Raji (cell line): ENCODE data around the gene CENPN.

ENCODE experiments used
- POLR2A ChIP-seq: IDR thresholded peaks from 2 replicates; pipeline ENCODE4 v1.6.1; 2011; ENCODE audit warnings: low read depth, low read length, control low read depth; ENCODE audit not compliant: insufficient read depth

CENPN gene

DNA sequence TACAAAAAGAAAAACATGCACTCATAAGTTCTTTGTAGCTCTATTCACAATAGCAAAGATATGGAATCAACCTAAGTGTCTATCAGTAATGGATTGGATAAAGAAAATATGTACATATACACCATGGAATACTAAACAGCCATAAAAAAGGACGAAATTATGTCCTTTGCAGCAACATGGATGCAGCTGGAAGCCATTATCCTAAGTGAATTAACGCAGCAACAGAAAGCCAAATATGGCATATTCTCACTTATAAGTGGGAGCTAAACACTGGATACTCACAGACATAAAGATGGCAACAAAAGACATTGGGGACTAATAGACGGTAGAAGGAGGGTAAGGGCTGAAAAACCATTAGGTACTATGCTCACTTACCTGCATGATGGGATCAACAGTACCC is 6.1 kb upstream of the CENPN start:
- no peak for TF ChIP-seq POLR2A

DNA sequence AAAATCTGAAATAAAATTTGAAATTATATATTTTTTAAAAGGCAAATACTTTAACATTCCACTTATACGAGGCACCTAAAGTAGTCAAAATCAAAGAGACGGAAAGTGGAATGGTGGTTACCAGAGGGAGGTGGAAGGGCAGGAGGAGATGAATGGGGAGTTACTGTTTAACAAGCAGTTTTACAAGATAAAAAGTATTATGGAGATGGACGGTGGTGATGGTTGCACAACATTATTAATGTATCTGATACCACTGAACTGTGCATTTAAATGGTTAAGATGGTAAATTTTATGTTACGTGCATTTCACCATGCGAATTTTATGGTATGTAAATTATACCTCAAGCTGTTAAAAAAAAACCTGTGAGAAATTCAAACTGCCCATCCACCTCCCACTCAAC is 5.7 kb upstream of the CENPN start:
- TF ChIP-seq POLR2A, result no peak

DNA sequence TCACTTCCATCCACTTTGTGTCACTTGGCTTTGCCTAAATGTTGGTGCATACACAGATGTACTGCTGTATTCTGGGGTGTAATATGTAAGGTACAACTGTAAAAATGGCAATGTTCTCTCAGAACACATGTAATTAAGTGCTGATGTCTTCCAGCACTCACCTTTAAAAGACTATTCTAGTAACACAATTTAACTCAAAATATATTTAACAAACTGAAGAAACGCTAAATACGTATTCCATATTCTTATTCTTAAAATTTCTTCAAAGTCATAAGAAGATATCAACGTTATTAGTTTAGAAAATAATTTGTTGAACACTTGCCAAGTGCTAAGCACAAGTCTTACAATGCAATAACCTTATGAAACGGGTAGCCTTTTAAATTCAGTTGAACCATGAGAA is 4.0 kb upstream of the CENPN start:
- no peak for TF ChIP-seq POLR2A

DNA sequence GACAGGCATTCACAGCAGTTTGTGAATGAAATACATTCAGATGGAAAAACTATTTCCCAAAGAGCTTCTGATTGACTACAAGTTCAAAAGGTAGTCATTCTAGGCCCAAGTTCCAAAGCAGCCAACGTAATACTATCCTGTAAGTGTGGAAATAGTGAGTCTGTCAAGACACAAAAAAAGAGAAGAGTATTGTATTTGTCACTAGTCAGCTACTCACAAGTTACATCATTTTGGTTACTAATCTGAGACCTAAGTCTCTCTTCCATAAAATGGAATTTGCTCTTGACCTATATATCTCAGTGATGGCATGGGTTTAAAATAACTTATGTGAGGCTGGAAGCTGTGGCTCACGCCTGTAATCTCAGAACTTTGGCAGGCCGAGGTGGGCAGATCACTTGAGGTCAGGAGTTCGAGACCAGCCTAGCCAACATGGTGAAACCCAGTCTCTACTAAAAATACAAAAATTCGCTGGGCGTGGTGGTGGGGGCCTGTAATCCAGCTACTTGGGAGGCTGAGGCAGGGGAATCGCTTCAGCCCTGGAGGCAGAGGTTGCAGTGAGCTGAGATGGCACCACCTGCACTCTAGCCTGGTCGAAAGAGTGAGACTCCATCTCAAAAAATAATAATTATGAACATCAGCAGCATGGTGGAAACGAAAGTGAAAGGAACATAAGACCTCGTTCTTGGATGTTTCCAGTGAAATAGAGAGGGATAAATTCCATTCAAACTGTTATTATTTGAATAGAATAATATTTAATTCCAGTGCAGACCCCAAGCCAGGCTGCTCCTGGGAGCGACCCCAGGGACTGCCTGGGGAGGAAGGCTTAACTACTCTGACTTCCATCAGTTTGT is 3.2 kb upstream of the CENPN start:
- no peak for TF ChIP-seq POLR2A

DNA sequence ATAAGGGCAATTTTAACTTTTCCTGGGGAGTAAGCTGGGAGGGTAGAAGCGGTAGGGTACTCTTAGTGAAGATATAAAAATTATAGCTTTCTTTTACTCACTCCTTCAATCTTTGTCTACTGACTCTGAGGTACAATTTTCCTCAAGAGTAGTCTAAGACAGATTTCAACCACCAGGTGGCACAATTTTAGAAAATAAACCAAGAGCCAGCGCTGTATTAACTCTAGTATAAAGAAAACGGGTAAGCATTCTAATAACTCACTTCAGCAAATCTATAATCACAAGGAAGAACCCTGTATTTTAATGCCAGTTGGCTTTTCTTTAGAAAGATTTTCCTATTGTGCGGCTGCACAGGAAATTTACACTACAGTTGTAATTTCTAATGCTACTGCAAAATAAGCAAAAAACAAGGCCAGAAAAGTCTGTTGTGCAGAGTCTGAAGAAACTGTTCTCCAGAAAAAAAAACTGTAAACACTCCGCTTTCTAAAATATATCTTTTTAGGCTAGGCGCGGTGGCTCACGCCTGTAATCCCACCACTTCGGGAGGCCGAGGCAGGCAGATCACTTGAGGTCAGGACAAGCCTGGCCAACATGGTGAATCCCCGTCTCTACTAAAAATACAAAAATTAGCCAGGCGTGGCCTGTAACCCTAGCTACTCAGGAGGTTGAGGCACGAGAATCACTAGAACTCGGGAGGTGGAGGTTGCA is 2.2 kb upstream of the CENPN start:
- TF ChIP-seq POLR2A, result no peak

DNA sequence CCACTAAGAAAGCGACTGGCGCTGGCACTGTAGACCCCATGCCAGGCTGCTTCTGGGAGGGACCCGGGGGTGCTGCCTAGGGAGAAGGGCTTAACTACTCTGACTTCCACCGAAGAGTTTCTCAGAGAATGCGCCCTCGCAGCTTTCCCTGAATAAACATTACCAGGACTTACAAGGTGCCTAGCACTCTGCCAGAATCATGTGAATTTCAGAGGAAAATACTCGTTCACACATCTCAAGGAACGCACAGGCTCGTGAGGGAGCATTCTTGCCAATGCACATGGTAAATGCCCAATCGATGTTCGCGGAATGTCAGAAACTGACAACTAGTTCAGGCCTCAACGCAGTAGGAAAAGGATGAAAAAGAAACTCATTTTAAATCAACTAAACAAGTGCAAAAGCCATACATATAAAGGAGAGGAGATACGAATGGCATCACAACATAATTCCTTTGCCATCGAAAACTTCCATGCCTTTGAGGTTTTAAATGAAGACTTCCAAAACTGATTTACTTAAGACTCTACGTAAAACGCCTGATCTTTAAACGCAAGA is 1.3 kb upstream of the CENPN start:
- TF ChIP-seq POLR2A, result no peak

DNA sequence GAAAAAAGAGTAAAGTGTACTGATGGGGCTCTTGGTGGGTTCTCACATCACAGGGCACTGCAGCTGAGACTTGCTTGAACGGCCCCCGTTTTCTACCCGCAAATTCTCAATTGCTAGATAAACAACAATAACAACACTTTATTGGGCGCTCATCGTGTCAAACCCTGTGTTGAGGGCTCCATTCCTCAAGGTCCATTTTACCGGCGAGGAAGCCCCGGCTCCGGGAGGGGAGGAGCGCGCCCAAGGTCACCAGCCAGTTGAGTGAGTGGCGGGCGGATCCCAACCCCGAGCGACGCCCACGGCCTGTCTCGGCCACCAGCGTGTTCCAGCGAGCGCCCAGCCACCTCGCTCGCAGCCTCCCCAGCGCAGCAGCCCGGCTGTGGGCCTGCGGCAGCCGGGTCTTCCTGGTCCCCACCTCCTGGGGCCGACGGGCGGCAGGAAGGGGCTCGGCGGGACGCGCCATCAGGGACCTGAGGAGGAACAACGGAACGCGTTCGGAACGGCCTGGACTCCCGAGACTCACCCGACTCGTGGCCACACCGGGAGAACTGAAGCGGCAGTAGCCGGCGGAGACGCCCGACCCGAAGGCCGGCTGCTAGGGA is 702 bp upstream of the CENPN start:
- no peak for TF ChIP-seq POLR2A

DNA sequence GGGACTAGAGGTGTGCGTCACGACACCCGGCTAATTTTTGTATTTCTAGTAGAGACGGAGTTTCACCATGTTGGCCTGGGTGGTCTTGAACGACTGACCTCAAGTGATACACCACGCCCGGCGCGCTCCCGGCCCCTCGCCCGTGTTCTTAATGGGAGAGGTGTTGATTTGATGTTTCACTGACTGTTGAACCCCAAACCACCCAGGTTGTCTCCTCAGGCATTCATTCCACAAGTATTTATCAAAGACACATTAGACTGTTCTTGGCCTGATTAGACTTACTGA is 1.4 kb downstream of the CENPN start:
- TF ChIP-seq POLR2A, result no peak

DNA sequence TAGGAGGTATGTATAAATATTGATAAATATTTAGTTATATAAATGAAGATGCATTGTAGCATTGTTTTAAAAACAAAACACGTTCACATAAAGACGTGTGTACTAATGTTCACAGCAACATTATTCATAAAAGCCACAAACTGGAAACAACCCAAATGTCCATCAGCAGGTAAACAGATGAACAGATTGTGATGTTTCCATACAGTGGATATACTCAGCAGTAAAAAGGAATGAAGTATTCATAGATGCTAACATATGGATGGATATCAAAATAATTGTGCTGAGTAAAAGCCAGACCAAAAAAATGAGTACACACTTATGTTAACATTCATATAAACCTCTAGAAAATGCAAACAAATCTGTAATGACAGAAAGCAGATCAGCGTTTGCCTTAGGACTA is 6.0 kb downstream of the CENPN start:
- no peak for TF ChIP-seq POLR2A

DNA sequence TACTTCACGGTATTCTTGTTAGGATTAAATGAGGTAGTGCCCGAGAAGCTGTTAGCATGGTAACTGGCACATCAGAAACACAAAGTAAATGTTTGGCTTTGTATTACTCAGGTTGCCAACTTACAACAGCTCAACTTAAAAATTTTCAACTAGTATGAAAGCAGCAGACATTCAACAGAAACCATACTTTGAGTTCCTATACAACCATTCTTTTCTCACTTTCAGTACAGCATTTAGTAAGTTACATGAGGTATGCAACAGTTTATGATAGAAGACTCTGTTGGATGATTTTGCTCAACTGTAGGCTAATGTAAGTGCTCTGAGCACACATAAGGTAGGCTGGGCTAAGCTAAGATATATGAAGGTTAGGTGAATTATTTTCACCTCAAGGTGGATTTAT is 7.7 kb downstream of the CENPN start:
- no peak for TF ChIP-seq POLR2A

DNA sequence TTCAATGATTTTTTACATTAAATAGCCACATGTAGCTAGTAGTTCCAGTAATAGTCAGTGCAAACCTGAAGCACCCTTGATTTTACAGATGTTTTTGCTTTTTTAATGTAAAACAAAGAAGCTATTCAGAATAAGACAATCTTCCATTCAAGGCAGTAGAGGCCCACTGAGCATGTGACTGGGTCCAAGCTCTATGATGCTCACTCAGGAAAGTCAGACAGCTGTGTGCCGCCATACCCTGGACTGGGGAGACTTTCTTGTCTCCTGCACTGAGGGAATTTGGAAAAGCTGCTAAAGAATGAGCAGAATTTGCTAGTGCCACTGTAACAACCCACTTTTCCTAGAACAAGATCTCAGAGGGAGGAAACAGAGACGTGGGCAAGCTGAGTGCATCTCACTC is 11.5 kb downstream of the CENPN start:
- TF ChIP-seq POLR2A, result no peak

DNA sequence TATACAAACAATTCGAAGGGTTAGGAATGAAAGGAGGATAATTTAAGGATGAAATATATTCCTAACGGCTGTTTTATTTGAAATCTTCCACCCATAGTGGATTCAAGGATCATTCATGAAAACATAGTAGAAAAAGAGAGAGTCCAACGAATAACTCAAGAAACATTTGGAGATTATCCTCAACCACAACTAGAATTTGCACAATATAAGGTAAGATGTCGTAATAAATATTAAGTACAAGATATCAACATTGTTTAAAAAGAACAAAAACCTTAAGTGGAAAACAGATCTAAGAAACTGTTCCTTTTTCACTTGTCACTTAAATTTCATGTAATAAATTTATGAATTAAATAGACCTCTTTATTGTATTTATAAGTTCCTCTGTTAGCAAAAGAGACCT is 19.4 kb downstream of the CENPN start:
- no peak for TF ChIP-seq POLR2A

DNA sequence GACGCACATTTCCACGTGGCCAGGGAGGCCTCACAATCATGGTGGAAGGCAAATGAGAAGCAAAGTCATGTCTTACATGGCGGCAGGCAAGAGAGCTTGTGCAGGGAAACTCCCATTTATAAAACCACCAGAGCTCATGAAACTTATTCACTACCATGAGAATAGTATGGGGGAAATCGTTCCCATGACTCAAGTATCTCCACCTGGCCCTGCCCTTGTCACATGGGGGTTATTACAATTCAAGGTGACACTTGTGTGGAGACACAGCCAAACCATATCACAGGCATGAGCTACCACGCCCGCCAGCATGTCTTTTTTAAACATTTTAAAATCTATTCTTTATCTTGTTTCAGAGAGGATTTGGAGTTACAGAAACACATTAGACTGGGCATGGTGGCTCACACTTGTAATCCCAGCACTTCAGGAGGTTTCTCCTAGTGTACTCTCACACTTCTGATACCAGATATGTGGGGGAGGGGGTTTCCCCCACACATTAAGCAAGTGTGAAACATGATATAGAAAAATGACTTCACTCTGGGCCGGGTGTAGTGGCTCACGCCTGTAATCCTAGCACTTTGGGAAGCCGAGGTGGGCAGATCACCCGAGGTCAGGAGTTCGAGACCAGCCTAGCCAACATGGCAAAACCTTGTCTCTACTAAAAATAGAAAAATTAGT is 23.1 kb downstream of the CENPN start:
- TF ChIP-seq POLR2A, result no peak

DNA sequence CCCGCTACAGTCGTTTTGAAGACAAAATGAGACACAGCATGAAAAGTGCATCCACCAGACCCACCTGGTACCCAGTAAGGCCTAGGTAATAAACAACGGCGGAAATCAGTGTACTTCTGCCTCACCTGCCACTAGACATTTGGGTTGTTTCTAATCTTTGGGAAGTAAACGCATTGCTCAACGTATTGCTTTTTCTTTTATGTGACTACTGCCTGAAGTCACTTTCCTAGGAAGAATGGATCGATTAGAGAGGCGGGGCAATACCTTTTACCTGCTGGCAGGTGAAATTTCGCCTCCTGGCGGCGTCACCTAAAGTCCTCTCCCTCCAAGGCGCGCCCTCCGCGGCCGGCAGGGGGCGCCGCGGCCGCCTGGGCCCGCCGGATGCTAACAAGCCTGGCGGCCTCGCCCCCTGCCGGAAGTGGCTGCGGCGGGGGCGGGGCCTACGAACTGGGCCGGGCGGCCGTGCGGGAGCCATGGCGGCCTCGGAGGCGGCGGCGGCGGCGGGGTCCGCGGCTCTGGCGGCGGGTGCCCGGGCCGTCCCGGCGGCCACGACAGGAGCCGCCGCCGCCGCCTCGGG is 28.5 kb downstream of the CENPN start, which contains the start of gene ATMIN:
Gene ATMIN (plus strand): TSS at position 445 of the 577 bp plus-strand sequence. CDS start 29 bp downstream, at position 474.
- peak; percentile 61 for TF ChIP-seq POLR2A

DNA sequence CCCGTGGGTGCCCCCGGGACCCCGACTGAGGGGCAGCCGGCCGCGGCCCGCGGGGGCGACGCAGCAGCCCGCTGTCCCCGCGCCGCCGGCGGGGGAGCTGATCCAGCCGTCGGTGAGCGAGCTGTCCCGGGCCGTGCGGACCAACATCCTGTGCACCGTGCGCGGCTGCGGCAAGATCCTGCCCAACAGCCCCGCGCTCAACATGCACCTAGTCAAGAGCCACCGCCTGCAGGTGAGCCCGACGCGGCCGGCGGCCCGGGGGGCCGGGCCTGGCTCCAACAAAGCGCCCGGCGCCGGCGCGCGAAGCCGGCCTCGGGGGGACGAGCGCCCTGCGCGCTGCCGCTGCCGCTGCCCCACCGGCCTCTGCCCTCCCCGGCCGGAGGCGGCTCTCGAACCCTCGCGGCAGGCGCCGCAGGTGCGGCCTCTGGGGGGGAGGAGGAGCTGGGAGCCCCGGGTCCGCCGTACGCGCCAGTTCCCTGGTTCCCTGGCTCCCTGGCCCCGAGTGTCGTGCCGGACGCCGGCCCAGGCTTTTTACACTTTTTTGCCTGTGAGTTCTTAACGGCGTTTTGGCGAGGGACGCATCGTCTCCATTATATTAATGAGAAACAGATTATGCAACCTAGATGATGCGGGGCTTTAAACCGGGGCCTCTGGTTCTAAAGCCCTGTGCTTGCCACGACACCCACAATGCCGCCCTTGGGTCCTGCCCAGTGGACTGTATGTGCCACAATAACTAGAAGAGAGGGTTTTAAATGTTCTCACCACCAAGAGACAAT is 29.1 kb downstream of the CENPN start:
- TF ChIP-seq POLR2A, result peak; percentile 43
